K562 (cell line): ENCODE results near the gene IFI27L2.

Experiments used
- BRCA1 ChIP-seq, 2 experiments: fragments of 450-650 bp in 1 of 2; sonication (generic) in 1 of 2; formaldehyde crosslinking in 1 of 2; IDR thresholded peaks; 2 replicates each; pipeline versions ENCODE4 v1.5.0 to v1.6.1; 2017 to 2020; ENCODE audit warnings: mild to moderate bottlenecking in 1 of 2, missing genetic modification reagents in 1 of 2
- CTCF ChIP-seq, 3 experiments: IDR thresholded peaks in 2 of 3; conservative IDR thresholded peaks in 1 of 3; 2 replicates each; pipeline ENCODE4 v1.5.1; 2011 to 2012; ENCODE audit warnings: low read length in 3 of 3, mild to moderate bottlenecking in 3 of 3, control low read depth in 2 of 3, improper control_type of control experiment in 1 of 3, inconsistent platforms in 1 of 3, low read depth in 1 of 3, mixed read lengths in 1 of 3, moderate library complexity in 1 of 3; ENCODE audit not compliant: insufficient read depth in 2 of 3
- EHMT2 ChIP-seq: fragments of 450-650 bp; IDR thresholded peaks from 2 replicates; pipeline ENCODE4 v1.6.1; 2018; ENCODE audit warnings: antibody characterized with exemption
- FOXJ3 ChIP-seq: sonication (generic); formaldehyde crosslinking; IDR thresholded peaks from 2 replicates; pipeline ENCODE4 v1.4.0; 2020; ENCODE audit warnings: mild to moderate bottlenecking, missing genetic modification reagents
- GTF3C2 ChIP-seq: IDR thresholded peaks from 3 replicates; pipeline ENCODE4 v1.6.1; 2011; ENCODE audit warnings: borderline replicate concordance, mild to moderate bottlenecking, moderate library complexity; ENCODE audit not compliant: insufficient read length; ENCODE audit errors: extremely low read depth
- HBP1 ChIP-seq: fragments of 450-650 bp; formaldehyde crosslinking; IDR thresholded peaks from 2 replicates; pipeline ENCODE4 v1.4.0; 2022; ENCODE audit warnings: missing genetic modification characterization
- HDAC2 ChIP-seq: fragments of 450-650 bp; IDR thresholded peaks from 2 replicates; pipeline ENCODE4 v1.6.1; 2016; ENCODE audit warnings: mild to moderate bottlenecking
- JUN ChIP-seq, 2 experiments: sonication (generic) in 1 of 2; formaldehyde crosslinking in 1 of 2; IDR thresholded peaks; 2 replicates each; pipeline versions ENCODE4 v1.6.1 to v1.8.0; 2012 to 2022; ENCODE audit warnings: borderline replicate concordance in 2 of 2, mild to moderate bottlenecking in 2 of 2, improper control_type of control experiment in 1 of 2, low read depth in 1 of 2, low read length in 1 of 2, missing genetic modification reagents in 1 of 2
- KDM5B ChIP-seq: fragments of 200-600 bp; sonication (generic); IDR thresholded peaks from 2 replicates; pipeline ENCODE4 v1.6.1; 2012; ENCODE audit warnings: low read depth, mild to moderate bottlenecking, moderate library complexity, low read length, control low read depth, inconsistent platforms; ENCODE audit not compliant: insufficient replicate concordance
- POLR2A ChIP-seq: fragments of 450-650 bp; conservative IDR thresholded peaks from 2 replicates; pipeline ENCODE4 v1.6.1; 2016
- POLR2AphosphoS5 ChIP-seq: IDR thresholded peaks from 2 replicates; pipeline ENCODE4 v1.6.1; 2011; ENCODE audit warnings: mild to moderate bottlenecking, low read depth, low read length, moderate library complexity; ENCODE audit not compliant: control insufficient read depth, insufficient read depth
- PPARD ChIP-seq: fragments of 250-450 bp; sonication (Bioruptor Pico); IDR thresholded peaks from 2 replicates; pipeline ENCODE4 v1.8.0; 2022; ENCODE audit warnings: inconsistent platforms, mild to moderate bottlenecking, moderate library complexity
- ZFX ChIP-seq: sonication (generic); formaldehyde crosslinking; IDR thresholded peaks from 2 replicates; pipeline ENCODE4 v1.8.0; 2022; ENCODE audit warnings: mild to moderate bottlenecking, missing genetic modification reagents, moderate library complexity

GRCh38 chr14:94143711-94144110 is 14.3 kb upstream of the IFI27L2 start:
- TF ChIP-seq POLR2AphosphoS5: no peak
- TF ChIP-seq EHMT2: no peak
- TF ChIP-seq HDAC2: no peak
- TF ChIP-seq PPARD: no peak
- no peak for TF ChIP-seq JUN (IDR thresholded peaks at IDR 0.05; ENCODE audit: borderline replicate concordance, low read depth, low read length)
- TF ChIP-seq JUN (CRISPR knock-in tag; IDR thresholded peaks at IDR 0.05; ENCODE audit: borderline replicate concordance): no peak
- no peak for TF ChIP-seq FOXJ3
- TF ChIP-seq CTCF (IDR thresholded peaks at IDR 0.05 in 2 of 3, conservative IDR thresholded peaks at IDR 0.05 in 1 of 3; ENCODE audit: insufficient read depth in 2 of 3, low read depth in 1 of 3, low read length in 3 of 3): no peak
- no peak for TF ChIP-seq ZFX (CRISPR knock-in tag)
- TF ChIP-seq GTF3C2: no peak
- no peak for TF ChIP-seq POLR2A
- no peak for TF ChIP-seq KDM5B
- TF ChIP-seq HBP1: no peak
- no peak for TF ChIP-seq BRCA1 (IDR thresholded peaks at IDR 0.05)
- TF ChIP-seq BRCA1 (CRISPR knock-in tag; IDR thresholded peaks at IDR 0.05): no peak
